Inflammatory macrophage treated with lipopolysaccharide for 1 hour (primary cell): ENCODE results near the gene RNF125.
A peak's percentile ranks its signal among the peaks of the same experiment; 100 is the strongest.
"Not testable (repeated sequence)": the region's sequence is repeated elsewhere in the genome, so short reads cannot be mapped to it uniquely, and the experiment has no call there.

Experiments used
- DNase-seq, 2 donors: peaks; one replicate each; pipeline ENCODE4 v3.0.0-alpha.2; 2020 to 2022

The RNF125 gene

GRCh38 chr18:32026491-32027086 lies 8.0 kb downstream of the RNF125 start:
- no peak for DNase-seq

GRCh38 chr18:32029558-32029957 lies 10.9 kb downstream of the RNF125 start:
- DNase-seq: no peak

GRCh38 chr18:32032609-32033008 lies 14.0 kb downstream of the RNF125 start:
- no peak for DNase-seq

- DNase-seq: no peak
Measured at GRCh38 chr18:32036506-32037180, 18.0 kb downstream of the RNF125 start.

- DNase-seq: no peak
Measured at GRCh38 chr18:32037616-32038015, 19.0 kb downstream of the RNF125 start.

GRCh38 chr18:32040936-32041335 lies 22.3 kb downstream of the RNF125 start:
- DNase-seq: no peak

- peak; percentile 75 for DNase-seq
Measured at GRCh38 chr18:32042337-32042736, 23.7 kb downstream of the RNF125 start.

GRCh38 chr18:32048507-32049091 lies 30.0 kb downstream of the RNF125 start:
- peak; percentile 49 to 76 for DNase-seq

GRCh38 chr18:32049393-32050171 lies 31.0 kb downstream of the RNF125 start:
- peak; percentile 51 for DNase-seq

GRCh38 chr18:32056613-32057358 lies 38.2 kb downstream of the RNF125 start:
- DNase-seq: no peak

- no peak for DNase-seq
Measured at GRCh38 chr18:32057624-32058165, 39.1 kb downstream of the RNF125 start.

- no peak for DNase-seq
Measured at GRCh38 chr18:32060026-32060425, 41.4 kb downstream of the RNF125 start.

GRCh38 chr18:32067375-32068167 lies 48.9 kb downstream of the RNF125 start:
- DNase-seq: no peak

- DNase-seq: peak; percentile 16 to 35
Measured at GRCh38 chr18:32072321-32072720, 53.7 kb downstream of the RNF125 start.

- DNase-seq: no peak
Measured at GRCh38 chr18:32074206-32074605, 55.6 kb downstream of the RNF125 start.

GRCh38 chr18:32078845-32079244 lies 60.2 kb downstream of the RNF125 start:
- no peak for DNase-seq

- no peak for DNase-seq
Measured at GRCh38 chr18:32081881-32082280, 63.3 kb downstream of the RNF125 start.

GRCh38 chr18:32083781-32084180 lies 65.2 kb downstream of the RNF125 start:
- no peak for DNase-seq

- DNase-seq: peak; percentile 29 to 39
Measured at GRCh38 chr18:32086881-32087280, 68.3 kb downstream of the RNF125 start.

- DNase-seq: not testable (repeated sequence)
Measured at GRCh38 chr18:32090831-32091230, 72.2 kb downstream of the RNF125 start.

GRCh38 chr18:32091325-32091723 lies 72.7 kb downstream of the RNF125 start:
- DNase-seq: no peak
